B cell (primary cell): ENCODE data around the gene ANTKMT.

Experiments
- EZH2 ChIP-seq: IDR thresholded peaks from 2 replicates; pipeline ENCODE4 v1.6.1; 2012; ENCODE audit warnings: borderline replicate concordance, low read depth, mild to moderate bottlenecking, moderate library complexity, low read length; ENCODE audit not compliant: insufficient read depth, poor library complexity, severe bottlenecking
- TF ChIP-seq, protein P1 (sequence below): fragments of 200-600 bp; IDR thresholded peaks from one replicate; pipeline ENCODE4 v1.8.0; 2022; ENCODE audit warnings: antibody characterized with exemption, mild to moderate bottlenecking

DNA sequence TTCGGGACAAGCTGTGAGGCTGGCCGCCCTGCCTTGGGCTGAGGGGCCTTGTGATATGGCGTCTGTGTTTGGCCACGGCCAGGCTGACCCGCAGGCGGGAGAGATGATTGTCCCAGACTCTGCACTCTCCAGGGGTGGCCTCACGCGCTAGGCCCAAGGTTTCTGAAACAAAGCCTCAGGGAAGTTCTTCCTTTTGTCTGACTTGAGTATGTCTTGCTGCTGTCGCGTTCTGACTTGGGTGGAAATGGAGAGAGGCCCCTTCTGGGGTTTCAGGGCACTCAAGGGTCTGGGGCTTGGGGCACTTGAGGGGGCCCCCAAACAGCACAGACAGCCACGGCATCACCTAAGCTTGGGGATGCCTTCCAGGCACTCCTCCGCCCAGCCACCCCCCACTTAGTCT is 9.9 kb upstream of the ANTKMT start:
- TF ChIP-seq, protein P1, sequence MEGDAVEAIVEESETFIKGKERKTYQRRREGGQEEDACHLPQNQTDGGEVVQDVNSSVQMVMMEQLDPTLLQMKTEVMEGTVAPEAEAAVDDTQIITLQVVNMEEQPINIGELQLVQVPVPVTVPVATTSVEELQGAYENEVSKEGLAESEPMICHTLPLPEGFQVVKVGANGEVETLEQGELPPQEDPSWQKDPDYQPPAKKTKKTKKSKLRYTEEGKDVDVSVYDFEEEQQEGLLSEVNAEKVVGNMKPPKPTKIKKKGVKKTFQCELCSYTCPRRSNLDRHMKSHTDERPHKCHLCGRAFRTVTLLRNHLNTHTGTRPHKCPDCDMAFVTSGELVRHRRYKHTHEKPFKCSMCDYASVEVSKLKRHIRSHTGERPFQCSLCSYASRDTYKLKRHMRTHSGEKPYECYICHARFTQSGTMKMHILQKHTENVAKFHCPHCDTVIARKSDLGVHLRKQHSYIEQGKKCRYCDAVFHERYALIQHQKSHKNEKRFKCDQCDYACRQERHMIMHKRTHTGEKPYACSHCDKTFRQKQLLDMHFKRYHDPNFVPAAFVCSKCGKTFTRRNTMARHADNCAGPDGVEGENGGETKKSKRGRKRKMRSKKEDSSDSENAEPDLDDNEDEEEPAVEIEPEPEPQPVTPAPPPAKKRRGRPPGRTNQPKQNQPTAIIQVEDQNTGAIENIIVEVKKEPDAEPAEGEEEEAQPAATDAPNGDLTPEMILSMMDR, result no peak
- TF ChIP-seq EZH2, result no peak
